HG02798 (cell line): ENCODE data around the gene MECP2.

Source experiments
- ATAC-seq: cut with Tn5 transposase; IDR thresholded peaks from one replicate; pipeline ENCODE4 v1.9.1; 2021; ENCODE audit warnings: mild to moderate bottlenecking; ENCODE audit not compliant: unreplicated experiment, poor library complexity

The MECP2 gene

GRCh38 chrX:154039577-154039976, 57.9 kb downstream of the MECP2 start:
- ATAC-seq, result no peak

GRCh38 chrX:154038656-154039055, 58.9 kb downstream of the MECP2 start:
- ATAC-seq, result no peak

- no peak for ATAC-seq
Observed at GRCh38 chrX:154037754-154038153, 59.8 kb downstream of the MECP2 start.

DNA sequence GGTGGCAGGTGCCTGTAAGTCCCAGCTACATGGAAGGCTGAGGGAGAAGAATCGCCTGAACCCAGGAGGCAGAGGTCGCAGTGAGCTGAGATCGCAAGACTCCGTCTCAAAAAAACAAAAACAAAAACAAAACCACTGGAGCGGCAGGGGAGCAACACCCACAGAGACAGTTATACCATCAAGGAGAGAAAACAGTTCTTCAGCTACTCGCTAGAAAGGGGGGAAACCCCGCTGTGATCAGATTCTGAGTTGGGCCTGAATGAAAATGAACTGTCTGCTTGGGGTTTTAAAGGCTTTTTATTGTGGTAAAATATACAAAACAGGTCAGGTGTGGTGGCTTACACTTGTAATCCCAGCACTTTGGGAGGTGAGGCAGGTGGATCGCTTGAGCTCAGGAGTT, 61.0 kb downstream of the MECP2 start:
- ATAC-seq, result no peak

DNA sequence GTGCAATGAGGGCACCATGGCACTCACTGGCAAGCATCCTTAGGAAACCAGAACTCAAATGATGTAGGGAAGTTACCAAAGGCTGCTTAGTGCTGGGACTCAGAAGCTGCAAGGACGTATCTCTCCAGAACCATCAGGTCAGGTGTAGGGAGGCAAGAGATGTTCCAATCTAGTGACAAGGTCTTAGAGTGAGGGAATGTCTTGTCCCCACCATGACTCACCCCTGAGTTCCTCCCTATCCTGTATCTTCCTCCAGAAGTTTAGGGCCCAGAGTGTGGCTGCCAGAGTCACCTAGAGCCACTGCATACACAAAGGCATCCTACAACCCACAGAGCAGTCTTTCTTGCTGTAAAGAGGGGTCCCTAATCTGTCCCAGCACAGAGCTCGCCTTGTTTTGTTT, 63.7 kb downstream of the MECP2 start:
- ATAC-seq, result no peak

- no peak for ATAC-seq
Observed at GRCh38 chrX:154032653-154033052, 64.9 kb downstream of the MECP2 start.

DNA sequence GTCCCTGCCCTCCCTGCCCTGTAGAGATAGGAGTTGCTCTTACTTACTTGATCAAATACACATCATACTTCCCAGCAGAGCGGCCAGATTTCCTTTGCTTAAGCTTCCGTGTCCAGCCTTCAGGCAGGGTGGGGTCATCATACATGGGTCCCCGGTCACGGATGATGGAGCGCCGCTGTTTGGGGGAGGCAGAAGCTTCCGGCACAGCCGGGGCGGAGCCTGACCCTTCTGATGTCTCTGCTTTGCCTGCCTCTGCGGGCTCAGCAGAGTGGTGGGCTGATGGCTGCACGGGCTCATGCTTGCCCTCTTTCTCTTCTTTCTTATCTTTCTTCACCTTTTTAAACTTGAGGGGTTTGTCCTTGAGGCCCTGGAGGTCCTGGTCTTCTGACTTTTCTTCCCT, 65.4 kb downstream of the MECP2 start:
- no peak for ATAC-seq

DNA sequence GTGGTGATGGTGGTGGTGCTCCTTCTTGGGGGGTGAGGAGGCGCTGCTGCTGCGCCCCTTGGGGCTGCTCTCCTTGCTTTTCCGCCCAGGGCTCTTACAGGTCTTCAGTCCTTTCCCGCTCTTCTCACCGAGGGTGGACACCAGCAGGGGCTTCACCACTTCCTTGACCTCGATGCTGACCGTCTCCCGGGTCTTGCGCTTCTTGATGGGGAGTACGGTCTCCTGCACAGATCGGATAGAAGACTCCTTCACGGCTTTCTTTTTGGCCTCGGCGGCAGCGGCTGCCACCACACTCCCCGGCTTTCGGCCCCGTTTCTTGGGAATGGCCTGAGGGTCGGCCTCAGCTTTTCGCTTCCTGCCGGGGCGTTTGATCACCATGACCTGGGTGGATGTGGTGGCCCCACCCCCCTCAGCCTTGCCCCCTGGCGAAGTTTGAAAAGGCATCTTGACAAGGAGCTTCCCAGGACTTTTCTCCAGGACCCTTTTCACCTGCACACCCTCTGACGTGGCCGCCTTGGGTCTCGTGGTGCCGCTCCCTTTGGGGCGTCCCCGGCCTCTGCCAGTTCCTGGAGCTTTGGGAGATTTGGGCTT, 66.7 kb downstream of the MECP2 start:
- no peak for ATAC-seq

GRCh38 chrX:154030266-154030665, 67.3 kb downstream of the MECP2 start:
- ATAC-seq, result no peak

GRCh38 chrX:154029439-154029838, 68.1 kb downstream of the MECP2 start:
- no peak for ATAC-seq

- no peak for ATAC-seq
Observed at GRCh38 chrX:154028502-154029184, 68.9 kb downstream of the MECP2 start.

- no peak for ATAC-seq
Observed at GRCh38 chrX:154027986-154028385, 69.5 kb downstream of the MECP2 start.

DNA sequence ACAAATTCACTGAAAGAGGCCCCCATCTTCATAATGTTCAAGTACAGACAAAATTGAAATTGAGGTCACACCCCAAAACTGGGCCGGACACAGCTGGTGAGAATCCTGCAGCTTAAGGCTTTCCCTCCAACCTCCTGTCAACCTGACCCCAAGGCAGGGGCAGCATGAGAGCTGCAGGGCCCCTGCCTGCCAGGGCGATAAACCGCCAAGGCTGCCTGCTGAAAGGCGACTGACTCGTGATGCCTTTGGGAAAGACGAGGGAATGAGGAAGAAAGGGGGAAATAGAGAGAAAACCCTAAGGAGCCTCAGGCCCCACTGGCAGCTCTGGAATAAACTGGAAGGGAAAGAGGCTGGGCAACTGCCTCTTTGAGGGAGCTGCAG, 70.5 kb downstream of the MECP2 start:
- ATAC-seq, result no peak

GRCh38 chrX:154026136-154027021, 71.1 kb downstream of the MECP2 start:
- no peak for ATAC-seq

DNA sequence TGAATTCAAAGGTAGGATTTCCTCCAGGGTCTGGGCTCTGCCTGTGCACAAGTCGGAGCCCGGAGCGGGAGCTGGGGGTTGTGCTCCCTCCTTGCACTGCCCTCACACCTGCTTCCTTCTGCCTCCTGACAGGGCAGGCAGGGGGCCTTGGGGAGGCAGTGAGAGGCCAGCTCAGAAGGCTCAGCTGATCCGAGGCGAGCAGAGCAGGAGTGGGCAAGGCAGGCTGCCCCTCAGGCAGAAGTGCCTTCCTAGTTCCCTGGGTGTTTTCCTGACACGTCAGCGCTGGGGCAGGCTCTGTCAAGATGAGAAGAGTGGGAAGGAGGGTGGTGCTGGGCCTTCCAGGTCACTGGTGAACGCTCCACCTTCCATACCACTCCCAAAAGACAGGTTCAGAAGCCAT, 72.3 kb downstream of the MECP2 start:
- ATAC-seq, result no peak

DNA sequence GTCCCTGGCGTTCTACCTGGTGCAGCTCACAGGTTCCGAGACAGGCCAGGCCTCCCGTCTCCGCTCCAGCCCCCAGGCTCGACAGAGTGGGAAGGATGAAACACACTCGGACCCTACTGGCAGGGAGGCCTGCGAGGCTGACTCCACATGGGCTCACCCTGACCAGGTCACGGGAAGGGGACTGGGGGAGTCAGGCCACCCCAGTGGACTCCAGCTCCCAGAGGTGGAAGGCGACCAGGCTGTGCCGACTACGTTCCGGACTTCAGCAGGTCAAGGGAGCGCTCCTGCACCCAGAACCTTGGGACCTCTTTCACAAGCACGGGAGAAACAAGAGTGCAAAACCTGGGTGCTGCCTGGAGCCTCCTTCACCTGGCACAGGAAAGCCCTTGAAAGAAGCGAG, 73.2 kb downstream of the MECP2 start:
- no peak for ATAC-seq

- ATAC-seq, result no peak
Observed at GRCh38 chrX:154023276-154024000, 74.1 kb downstream of the MECP2 start.

DNA sequence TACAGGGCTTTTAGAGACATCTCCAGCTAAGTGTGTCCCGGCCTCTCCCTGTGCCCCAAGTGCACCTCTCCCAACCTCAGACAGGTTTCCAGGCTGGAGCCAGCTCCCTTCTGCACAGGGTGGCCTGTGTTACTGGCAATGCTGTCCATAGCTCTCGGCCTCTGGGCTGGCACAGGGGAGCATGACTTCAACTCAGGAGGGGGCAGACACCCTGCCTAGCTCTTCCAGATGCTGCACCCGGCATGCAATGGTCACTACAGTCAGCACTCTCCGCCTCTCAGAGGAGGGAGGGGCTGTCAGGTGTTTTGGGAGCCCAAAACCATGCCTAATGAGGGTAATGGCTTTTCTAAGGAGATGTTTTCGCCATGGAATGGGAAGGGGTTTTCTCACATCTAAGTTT, 75.4 kb downstream of the MECP2 start:
- no peak for ATAC-seq

DNA sequence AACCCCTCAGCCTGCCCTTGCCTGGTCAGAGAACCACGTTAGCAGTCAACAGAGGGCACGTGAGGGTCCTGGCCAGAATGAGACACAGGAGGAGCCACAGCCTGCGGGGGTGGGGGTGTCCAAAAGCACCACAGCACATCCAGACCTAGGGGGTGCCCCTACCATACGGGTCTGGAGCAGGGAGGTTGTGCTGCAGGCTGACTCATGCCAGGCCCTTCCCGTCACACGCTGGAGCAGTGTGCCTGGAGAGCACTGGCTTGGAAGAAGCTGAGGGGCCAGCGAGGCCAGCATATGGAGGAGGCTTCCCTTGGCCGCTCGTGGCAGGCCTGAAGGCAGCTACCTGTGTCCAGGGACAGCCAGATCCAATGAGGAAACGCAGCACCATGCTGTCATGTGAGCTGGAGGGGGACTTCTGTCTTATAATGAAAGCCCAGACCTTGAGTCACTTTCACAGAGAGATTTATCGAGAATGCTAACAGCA, 76.3 kb downstream of the MECP2 start:
- no peak for ATAC-seq

DNA sequence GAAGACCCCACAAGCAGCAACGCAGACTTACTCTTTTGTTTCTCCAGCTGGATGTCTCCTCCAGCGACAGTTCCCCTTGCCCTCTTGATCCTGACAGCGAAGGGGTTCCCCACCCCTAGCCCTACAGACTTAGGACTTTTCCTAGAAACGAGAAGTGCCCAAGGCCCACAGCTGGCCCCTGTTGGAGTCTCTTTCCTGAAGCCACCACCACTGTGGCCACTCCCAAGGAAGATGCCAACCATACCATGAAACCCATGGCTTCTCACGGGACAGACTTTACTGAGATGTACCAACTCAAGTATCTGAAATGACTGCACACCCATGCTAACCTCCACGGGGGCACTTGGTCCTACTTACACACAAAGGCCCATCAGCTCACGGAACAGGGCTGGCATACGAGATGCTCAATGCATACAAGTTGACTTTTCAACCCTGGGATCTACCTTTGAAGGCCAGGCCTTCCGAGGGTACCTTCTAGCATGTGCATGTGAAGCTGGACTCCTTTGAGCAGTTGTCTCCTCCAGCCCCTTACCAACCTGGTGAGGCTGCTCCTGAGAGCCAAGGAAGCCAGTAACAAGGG, 76.9 kb downstream of the MECP2 start:
- ATAC-seq, result no peak
